Keratinocyte (primary cell): ENCODE measurements around the gene CDX2. TPM values are rescaled to one million over a fixed set of nuclear protein-coding genes. Genes with fewer than 3 reads are reported as not detected.
A peak's percentile ranks its signal among the peaks of the same experiment; 100 is the strongest.

Source experiments
- DNase-seq: peaks from one replicate; pipeline ENCODE4 v3.0.0-alpha.2; 2011; ENCODE audit warnings: low read depth, missing footprints, low spot score
- FAIRE-seq: peaks from 2 replicates; lab custom pipeline; 2011; peaks lifted over from hg19 to GRCh38; lab: Jason Lieb, UNC
- H2AFZ ChIP-seq: 2 replicates; pipeline ENCODE4 v1.6.0; 2012; ENCODE audit warnings: low read length, control low read depth, inconsistent platforms; ENCODE audit not compliant: control insufficient read depth
- H3K27ac ChIP-seq: 2 replicates; pipeline ENCODE4 v1.5.1; 2011; ENCODE audit warnings: low read length; ENCODE audit not compliant: control insufficient read depth, insufficient read depth
- H3K27me3 ChIP-seq: 3 replicates; pipeline ENCODE4 v1.6.0; 2011; ENCODE audit warnings: low read length; ENCODE audit not compliant: control insufficient read depth, insufficient read depth; ENCODE audit errors: extremely low read depth
- H3K36me3 ChIP-seq, 2 experiments: 2 replicates in 1 of 2; 3 replicates in 1 of 2; pipeline ENCODE4 v1.5.1; 2011; ENCODE audit warnings: low read length in 2 of 2, mild to moderate bottlenecking in 1 of 2; ENCODE audit not compliant: control insufficient read depth in 2 of 2, insufficient read depth in 2 of 2; ENCODE audit errors: extremely low read depth in 1 of 2
- H3K4me1 ChIP-seq: 3 replicates; pipeline ENCODE4 v1.5.1; 2011; ENCODE audit warnings: low read length; ENCODE audit not compliant: control insufficient read depth, insufficient read depth; ENCODE audit errors: extremely low read depth
- H3K4me2 ChIP-seq: 3 replicates; pipeline ENCODE4 v1.6.0; 2011; ENCODE audit warnings: low read depth, low read length; ENCODE audit not compliant: control insufficient read depth, insufficient read depth; ENCODE audit errors: extremely low read depth
- H3K4me3 ChIP-seq, 3 experiments: fragments of 200-600 bp in 1 of 3; sonication (generic) in 1 of 3; 2 replicates in 2 of 3; 3 replicates in 1 of 3; pipeline ENCODE4 v1.5.1; 2011 to 2016; ENCODE audit warnings: low read length in 3 of 3, mild to moderate bottlenecking in 3 of 3, control low read depth in 2 of 3, inconsistent platforms in 1 of 3, low read depth in 1 of 3, mixed read lengths in 1 of 3, mixed run types in 1 of 3, moderate library complexity in 1 of 3; ENCODE audit not compliant: control insufficient read depth in 2 of 3, insufficient read depth in 2 of 3; ENCODE audit errors: extremely low read depth in 1 of 3
- H3K79me2 ChIP-seq: 2 replicates; pipeline ENCODE4 v1.6.0; 2012; ENCODE audit warnings: low read length; ENCODE audit not compliant: control insufficient read depth, insufficient read depth
- H3K9ac ChIP-seq: 3 replicates; pipeline ENCODE4 v1.6.0; 2011; ENCODE audit warnings: low read length; ENCODE audit not compliant: control insufficient read depth, insufficient read depth; ENCODE audit errors: extremely low read depth
- H3K9me1 ChIP-seq: 3 replicates; pipeline ENCODE4 v1.6.0; 2011; ENCODE audit warnings: low read length; ENCODE audit not compliant: control insufficient read depth, insufficient read depth; ENCODE audit errors: extremely low read depth
- H3K9me3 ChIP-seq: 2 replicates; pipeline ENCODE4 v1.5.1; 2012; ENCODE audit warnings: low read depth, low read length; ENCODE audit not compliant: control insufficient read depth
- H4K20me1 ChIP-seq: 3 replicates; pipeline ENCODE4 v1.6.0; 2011; ENCODE audit warnings: low read length; ENCODE audit not compliant: control insufficient read depth, insufficient read depth; ENCODE audit errors: extremely low read depth
- EZH2 ChIP-seq: IDR thresholded peaks from one replicate; pipeline ENCODE4 v1.6.1; 2012; ENCODE audit warnings: inconsistent platforms, mild to moderate bottlenecking, low read length, moderate library complexity
- dilution Hi-C: fragments of 300-500 bp; cut with MboI; formaldehyde crosslinking; loops from one replicate; pipeline ENCODE4 v1.7.0; 2020; ENCODE audit warnings: low sequenced_read_pairs; ENCODE audit not compliant: extremely low pct_ligation_motif_present
- polyA plus RNA-seq, 5 experiments: library from polyadenylated mRNA; depleted of rRNA in 3 of 5; stranded (reverse) in 3 of 5; stranded (forward) in 1 of 5; unstranded in 1 of 5; fragments of >200 nt; gene quantifications; 1 replicate in 1 of 5; 2 replicates in 3 of 5; 3 replicates in 1 of 5; pipeline versions ENCODE4 v1.2.1 to v1.2.3, GENCODE V29; 2011 to 2012; ENCODE audit warnings: missing spikeins in 2 of 5, low read depth in 1 of 5, low replicate concordance in 1 of 5
- TF ChIP-seq, protein P1 (sequence below), 3 experiments: IDR thresholded peaks in 1 of 3; conservative IDR thresholded peaks in 1 of 3; optimal IDR thresholded peaks in 1 of 3; 2 replicates in 2 of 3; 3 replicates in 1 of 3; pipeline versions ENCODE3 to v1.5.1; 2011; ENCODE audit warnings: low read length in 3 of 3, mild to moderate bottlenecking in 3 of 3, moderate library complexity in 2 of 3, control low read depth in 1 of 3, inconsistent platforms in 1 of 3; ENCODE audit not compliant: insufficient read depth in 2 of 3; ENCODE audit errors: extremely low read depth in 1 of 3

CDX2 gene
- polyA plus RNA-seq, 1 donor (not counting 4 experiments of a cell fraction or from before 2014, with no cell fraction given), result not detected

DNA sequence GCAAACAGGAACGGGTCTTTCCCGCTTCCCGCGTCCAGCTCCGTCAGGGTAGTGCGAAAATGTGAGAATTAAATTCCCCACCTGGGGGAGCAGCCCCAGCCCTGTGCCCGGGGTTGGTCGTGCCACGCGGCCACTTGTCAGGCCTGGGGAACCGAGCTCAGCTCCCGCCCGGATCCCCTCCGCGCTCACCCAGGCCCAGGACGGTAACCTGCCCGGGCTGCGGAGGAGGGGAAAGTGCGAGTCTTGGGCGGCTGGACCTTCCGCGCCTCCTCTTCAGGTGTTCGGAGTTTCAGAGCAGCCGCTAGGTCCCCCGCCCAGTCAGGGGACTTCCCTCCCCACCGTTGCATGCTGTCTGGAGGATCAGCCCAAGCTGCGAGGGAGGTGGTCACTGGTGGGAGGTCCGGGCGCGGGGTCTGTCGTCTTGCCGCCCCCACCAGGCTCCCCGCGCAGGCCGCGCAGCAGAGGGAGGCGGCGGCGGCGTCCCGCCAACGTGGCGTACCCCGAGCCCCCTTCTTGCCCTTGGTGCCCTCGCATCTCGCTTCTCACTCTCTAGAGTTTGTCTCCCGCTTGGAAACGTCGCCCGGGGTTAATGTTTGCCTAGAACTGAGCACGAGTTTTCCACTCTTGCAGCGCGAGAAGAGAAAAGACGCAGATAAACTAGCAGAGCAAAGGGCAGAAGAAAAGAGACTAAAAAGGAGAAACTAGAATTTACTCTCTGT is 11.3 kb upstream of the CDX2 start:
- H3K9me1 ChIP-seq, result no peaks in the 10 kb centered on the region
- DNase-seq (no peak), FAIRE-seq (no peak)
- peak; percentile 74 for TF ChIP-seq EZH2
- TF ChIP-seq, protein P1, sequence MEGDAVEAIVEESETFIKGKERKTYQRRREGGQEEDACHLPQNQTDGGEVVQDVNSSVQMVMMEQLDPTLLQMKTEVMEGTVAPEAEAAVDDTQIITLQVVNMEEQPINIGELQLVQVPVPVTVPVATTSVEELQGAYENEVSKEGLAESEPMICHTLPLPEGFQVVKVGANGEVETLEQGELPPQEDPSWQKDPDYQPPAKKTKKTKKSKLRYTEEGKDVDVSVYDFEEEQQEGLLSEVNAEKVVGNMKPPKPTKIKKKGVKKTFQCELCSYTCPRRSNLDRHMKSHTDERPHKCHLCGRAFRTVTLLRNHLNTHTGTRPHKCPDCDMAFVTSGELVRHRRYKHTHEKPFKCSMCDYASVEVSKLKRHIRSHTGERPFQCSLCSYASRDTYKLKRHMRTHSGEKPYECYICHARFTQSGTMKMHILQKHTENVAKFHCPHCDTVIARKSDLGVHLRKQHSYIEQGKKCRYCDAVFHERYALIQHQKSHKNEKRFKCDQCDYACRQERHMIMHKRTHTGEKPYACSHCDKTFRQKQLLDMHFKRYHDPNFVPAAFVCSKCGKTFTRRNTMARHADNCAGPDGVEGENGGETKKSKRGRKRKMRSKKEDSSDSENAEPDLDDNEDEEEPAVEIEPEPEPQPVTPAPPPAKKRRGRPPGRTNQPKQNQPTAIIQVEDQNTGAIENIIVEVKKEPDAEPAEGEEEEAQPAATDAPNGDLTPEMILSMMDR (optimal IDR thresholded peaks at IDR 0.05 in 1 of 3, IDR thresholded peaks at IDR 0.05 in 1 of 3, conservative IDR thresholded peaks at IDR 0.05 in 1 of 3; ENCODE audit: extremely low read depth in 1 of 3, insufficient read depth in 2 of 3, low read length in 3 of 3), result no peak
- dilution Hi-C loops, result no loop called here
- no peak overlapping the region for H2AFZ ChIP-seq
- H3K79me2 ChIP-seq, result no peaks in the 10 kb centered on the region
- H3K9ac ChIP-seq, result no peak overlapping the region
- H3K27ac ChIP-seq, result no peak overlapping the region
- no peak overlapping the region for H3K4me2 ChIP-seq
- H3K4me1 ChIP-seq, result peaks cover 2% of the 10 kb centered on the region
- H4K20me1 ChIP-seq, result no peaks in the 10 kb centered on the region
- peaks cover 82% of the 10 kb centered on the region for H3K27me3 ChIP-seq
- H3K9me3 ChIP-seq, result no peaks in the 10 kb centered on the region
- H3K4me3 ChIP-seq, result no peak overlapping the region
- H3K36me3 ChIP-seq, result no peaks in the 10 kb centered on the region

DNA sequence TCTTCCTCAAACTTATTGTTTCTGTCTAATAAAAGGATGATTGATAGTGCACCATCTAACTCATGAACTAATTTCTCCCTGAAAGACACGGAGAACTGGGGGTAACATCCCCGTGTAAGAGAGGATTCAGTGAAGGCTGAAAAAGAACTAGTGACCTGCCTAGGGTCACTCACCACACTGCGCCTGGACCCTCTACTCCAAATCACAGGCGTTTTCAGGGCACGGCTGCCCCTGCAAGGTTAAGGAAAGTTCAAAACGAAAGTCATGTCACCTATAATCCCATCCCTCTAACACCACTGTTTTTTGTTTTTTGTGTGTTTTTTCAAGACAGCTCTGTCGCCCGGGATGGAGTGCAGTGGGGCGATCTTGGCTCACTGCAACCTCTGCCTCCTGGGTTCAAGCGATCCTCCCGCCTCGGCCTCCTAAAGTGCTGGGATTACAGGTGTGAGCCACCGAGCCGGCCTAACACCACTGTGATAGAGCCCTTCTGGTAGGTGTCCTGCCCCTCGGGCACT is 10.7 kb upstream of the CDX2 start:
- no peaks in the 10 kb centered on the region for H4K20me1 ChIP-seq
- TF ChIP-seq EZH2, result peak; percentile 28
- TF ChIP-seq, protein P1 (optimal IDR thresholded peaks at IDR 0.05 in 1 of 3, IDR thresholded peaks at IDR 0.05 in 1 of 3, conservative IDR thresholded peaks at IDR 0.05 in 1 of 3; ENCODE audit: extremely low read depth in 1 of 3, insufficient read depth in 2 of 3, low read length in 3 of 3), result no peak
- FAIRE-seq (no peak), DNase-seq (no peak)
- H3K4me3 ChIP-seq, result no peak overlapping the region
- no peak overlapping the region for H3K27ac ChIP-seq
- no peaks in the 10 kb centered on the region for H3K79me2 ChIP-seq
- dilution Hi-C loops, result no loop called here
- H3K4me1 ChIP-seq, result peaks cover 2% of the 10 kb centered on the region
- H3K4me2 ChIP-seq, result no peak overlapping the region
- H3K9ac ChIP-seq, result no peak overlapping the region
- H3K9me3 ChIP-seq, result no peaks in the 10 kb centered on the region
- H3K27me3 ChIP-seq, result peaks cover 88% of the 10 kb centered on the region
- H3K9me1 ChIP-seq, result no peaks in the 10 kb centered on the region
- H3K36me3 ChIP-seq, result no peaks in the 10 kb centered on the region
- no peak overlapping the region for H2AFZ ChIP-seq
